Spleen (tissue), 11 donors: Measurements from ENCODE around the gene DIDO1. TPM values are rescaled to one million over a fixed set of nuclear protein-coding genes. Genes with fewer than 3 reads are reported as not detected.
A peak's percentile ranks its signal among the peaks of the same experiment; 100 is the strongest.

Experiments used
- DNase-seq: peaks from one replicate; pipeline ENCODE4 v3.0.0-alpha.2; 2020
- H3K27ac ChIP-seq, 8 donors: fragments of 200-600 bp; sonication (generic) in 7 of 8; 1 replicate in 4 of 8; 2 replicates in 4 of 8; pipeline versions ENCODE4 v1.5.0 to v1.8.0; 2016 to 2021; ENCODE audit warnings: inconsistent platforms in 4 of 8, mild to moderate bottlenecking in 4 of 8, moderate library complexity in 1 of 8
- H3K27me3 ChIP-seq, 7 donors: fragments of 200-600 bp; sonication (generic) in 6 of 7; replicated peaks in 1 of 7; 1 replicate in 4 of 7; 2 replicates in 3 of 7; pipeline versions ENCODE4 v1.5.0 to v1.8.0; 2016 to 2021; ENCODE audit warnings: inconsistent platforms in 3 of 7, mild to moderate bottlenecking in 1 of 7
- H3K36me3 ChIP-seq, 6 donors: fragments of 200-600 bp; sonication (generic) in 5 of 6; 1 replicate in 4 of 6; 2 replicates in 2 of 6; pipeline versions ENCODE4 v1.5.0 to v1.8.0; 2016 to 2021; ENCODE audit warnings: inconsistent platforms in 2 of 6
- H3K4me1 ChIP-seq, 6 donors: fragments of 200-600 bp; sonication (generic) in 5 of 6; 1 replicate in 3 of 6; 2 replicates in 3 of 6; pipeline versions ENCODE4 v1.5.0 to v1.8.0; 2016 to 2021; ENCODE audit warnings: inconsistent platforms in 3 of 6
- H3K4me3 ChIP-seq, 8 donors: fragments of 200-600 bp; sonication (generic) in 7 of 8; 1 replicate in 4 of 8; 2 replicates in 4 of 8; pipeline versions ENCODE4 v1.5.0 to v1.8.0; 2016 to 2021; ENCODE audit warnings: inconsistent platforms in 4 of 8, mild to moderate bottlenecking in 4 of 8, moderate library complexity in 2 of 8
- H3K9me3 ChIP-seq, 8 donors: fragments of 200-600 bp; sonication (generic) in 7 of 8; 1 replicate in 4 of 8; 2 replicates in 4 of 8; pipeline versions ENCODE4 v1.5.0 to v1.8.0; 2016 to 2021; ENCODE audit warnings: inconsistent platforms in 4 of 8
- POLR2A ChIP-seq, 3 donors: fragments of 450-650 bp; IDR thresholded peaks; one replicate each; pipeline ENCODE4 v1.5.1; 2017; ENCODE audit warnings: antibody characterized with exemption in 3 of 3, mild to moderate bottlenecking in 1 of 3
- POLR2AphosphoS5 ChIP-seq, 3 donors: sonication (generic); formaldehyde crosslinking; IDR thresholded peaks; one replicate each; pipeline ENCODE4 v1.5.1; 2017; ENCODE audit warnings: antibody characterized with exemption in 3 of 3
- WGBS, 5 donors: extraction: QIAGEN DNeasy Blood & Tissue Kit in 3 of 5; methylation state at CpG; one replicate each; pipeline versions ENCODE4 v1.1.5 to v1.1.7; 2013 to 2018; 5-methylcytosine and 5-hydroxymethylcytosine counted together
- intact Hi-C: fragments of 100-400 bp; cut with DNase I; formaldehyde crosslinking; loops from one replicate; pipeline ENCODE4 v1.15.0; 2023; ENCODE audit warnings: low total_unique reads
- polyA plus RNA-seq, 3 donors: library from polyadenylated mRNA; stranded (reverse); fragments of 200-250 nt; gene quantifications; one replicate each; pipeline ENCODE4 v1.2.1, GENCODE V29; 2013
- total RNA-seq, 7 donors: library from RNA; depleted of rRNA in 3 of 7; stranded (reverse); fragments of >200 nt in 3 of 7; fragmentation: NEBNext Ultra II Directional in 4 of 7; extraction: Animal tissue kit (Norgen Biotek cat#: 25700) in 4 of 7; gene quantifications; one replicate each; pipeline versions ENCODE4 v1.1.0 to v1.2.1, GENCODE V29; 2016 to 2021
- TF ChIP-seq, protein P1 (sequence below), 11 experiments: fragments of 200-600 bp in 7 of 11; fragments of 450-650 bp in 4 of 11; sonication (generic) in 4 of 11; IDR thresholded peaks in 8 of 11; conservative IDR thresholded peaks in 3 of 11; 1 replicate in 7 of 11; 2 replicates in 4 of 11; pipeline versions ENCODE4 v1.4.0 to v1.8.0; 2016 to 2021; ENCODE audit warnings: antibody characterized with exemption in 11 of 11, inconsistent platforms in 4 of 11, mild to moderate bottlenecking in 1 of 11
- donor health status: healthy with polysubstance abuse.
- donor health status: DM: no; HTN: no; CAD: no; lungs with moderate emphysema.
- donor health status: DM: no; HTN: no; CAD: no.
- donor health status: Bipolar disorder and iron deficiency.
- donor health status: healthy.
- donor health status: DM: no; HTN: no; CAD: no.
- donor health status: DM: yes; HTN: yes; CAD: no.

Gene DIDO1
- total and polyA plus RNA-seq, 10 donors = 17.4 to 79.6 (median 66.9) TPM

- WGBS, 5 donors = 0 to 1% (median 1%) methylated on average over 36 to 44 of the region's 44 CpGs
- H3K4me1 ChIP-seq = peaks cover 42 to 93% (median 70%) of the 10 kb centered on the region in 6 donors
- TF ChIP-seq POLR2A (IDR thresholded peaks at IDR 0.05) = no peak
- TF ChIP-seq POLR2AphosphoS5 (IDR thresholded peaks at IDR 0.05) = peak; percentile 56 to 74 (median 73)
- H3K27ac ChIP-seq = peak overlapping the region; percentile 24 to 100 (median 90)
- intact Hi-C loops = no loop called here
- H3K4me3 ChIP-seq = peak overlapping the region; percentile 58 to 99 (median 64)
- peaks cover 0 to 18% (median 3%) of the 10 kb centered on the region in 6 donors for H3K36me3 ChIP-seq
- H3K27me3 ChIP-seq = no peaks in the 10 kb centered on the region
- peak; percentile 92 for DNase-seq
- H3K9me3 ChIP-seq = no peaks in the 10 kb centered on the region
Measured at GRCh38 chr20:62929051-62929538, 2.8 kb upstream of the DIDO1 start.

GRCh38 chr20:62928246-62928939, 2.1 kb upstream of the DIDO1 start:
- Histone ChIP-seq H3K27ac (peak overlapping the region; percentile 24 to 100 (median 90)), H3K27me3 (no peaks in the 10 kb centered on the region), H3K36me3 (peaks cover 0 to 11% (median 3%) of the 10 kb centered on the region in 6 donors), H3K9me3 (no peaks in the 10 kb centered on the region), H3K4me1 (peaks cover 49 to 93% (median 73%) of the 10 kb centered on the region in 6 donors), H3K4me3 (peak overlapping the region; percentile 58 to 99 (median 64))
- peak in 1 of 3 donors; percentile 40 for TF ChIP-seq POLR2AphosphoS5 (IDR thresholded peaks at IDR 0.05)
- no peak for TF ChIP-seq POLR2A (IDR thresholded peaks at IDR 0.05)
- WGBS, 5 donors = 13 to 24% (median 18%) methylated on average over 14 of the region's 14 CpGs
- intact Hi-C loops = no loop called here
- peak; percentile 77 for DNase-seq

DNA sequence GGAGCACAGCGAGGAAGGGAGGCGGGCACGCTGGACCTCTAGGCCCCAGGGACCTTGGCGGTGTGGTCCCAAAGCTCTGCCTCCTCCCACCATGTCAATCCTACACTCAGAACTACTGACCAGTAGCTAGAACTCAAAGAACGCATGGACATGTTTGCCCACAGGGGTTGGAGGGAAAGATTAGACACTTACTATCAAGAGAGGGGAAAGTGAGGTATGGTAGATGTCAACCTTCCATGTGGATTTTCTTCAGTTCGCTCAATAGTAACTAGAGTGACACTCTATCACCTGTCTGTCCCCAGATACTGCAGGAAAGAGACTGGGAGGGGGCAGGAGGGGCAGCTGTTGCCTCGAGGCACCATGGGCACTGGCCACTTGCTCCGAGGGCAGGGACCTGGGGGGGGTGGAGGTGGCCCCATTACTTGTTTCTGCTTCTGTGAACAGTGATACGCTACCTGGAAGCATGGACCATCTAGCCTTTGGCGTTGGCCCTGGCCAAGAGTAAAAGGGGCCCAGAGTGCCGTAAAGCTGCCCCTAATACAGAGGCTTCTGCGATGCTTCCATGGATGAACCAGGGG, 912 bp upstream of the DIDO1 start:
- Histone ChIP-seq H3K36me3 (no peaks in the 10 kb centered on the region), H3K27me3 (no peaks in the 10 kb centered on the region), H3K4me1 (peaks cover 61 to 93% (median 79%) of the 10 kb centered on the region in 6 donors), H3K27ac (peak overlapping the region; percentile 95 to 100 (median 98)), H3K9me3 (no peaks in the 10 kb centered on the region), H3K4me3 (peak overlapping the region; percentile 83 to 99 (median 92))
- TF ChIP-seq POLR2AphosphoS5 (IDR thresholded peaks at IDR 0.05) (no peak), POLR2A (IDR thresholded peaks at IDR 0.05) (no peak)
- TF ChIP-seq, protein P1, sequence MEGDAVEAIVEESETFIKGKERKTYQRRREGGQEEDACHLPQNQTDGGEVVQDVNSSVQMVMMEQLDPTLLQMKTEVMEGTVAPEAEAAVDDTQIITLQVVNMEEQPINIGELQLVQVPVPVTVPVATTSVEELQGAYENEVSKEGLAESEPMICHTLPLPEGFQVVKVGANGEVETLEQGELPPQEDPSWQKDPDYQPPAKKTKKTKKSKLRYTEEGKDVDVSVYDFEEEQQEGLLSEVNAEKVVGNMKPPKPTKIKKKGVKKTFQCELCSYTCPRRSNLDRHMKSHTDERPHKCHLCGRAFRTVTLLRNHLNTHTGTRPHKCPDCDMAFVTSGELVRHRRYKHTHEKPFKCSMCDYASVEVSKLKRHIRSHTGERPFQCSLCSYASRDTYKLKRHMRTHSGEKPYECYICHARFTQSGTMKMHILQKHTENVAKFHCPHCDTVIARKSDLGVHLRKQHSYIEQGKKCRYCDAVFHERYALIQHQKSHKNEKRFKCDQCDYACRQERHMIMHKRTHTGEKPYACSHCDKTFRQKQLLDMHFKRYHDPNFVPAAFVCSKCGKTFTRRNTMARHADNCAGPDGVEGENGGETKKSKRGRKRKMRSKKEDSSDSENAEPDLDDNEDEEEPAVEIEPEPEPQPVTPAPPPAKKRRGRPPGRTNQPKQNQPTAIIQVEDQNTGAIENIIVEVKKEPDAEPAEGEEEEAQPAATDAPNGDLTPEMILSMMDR (IDR thresholded peaks at IDR 0.05 in 8 of 11, conservative IDR thresholded peaks at IDR 0.05 in 3 of 11) = no peak
- peak; percentile 81 for DNase-seq
- WGBS, 5 donors = 74 to 82% (median 77%) methylated on average over 11 to 12 of the region's 12 CpGs
- intact Hi-C loops = no loop called here

- peak overlapping the region; percentile 95 to 100 (median 98) for H3K27ac ChIP-seq
- no peaks in the 10 kb centered on the region for H3K27me3 ChIP-seq
- no peaks in the 10 kb centered on the region for H3K9me3 ChIP-seq
- peak; percentile 90 for DNase-seq
- H3K4me3 ChIP-seq = peak overlapping the region; percentile 83 to 99 (median 92)
- intact Hi-C loops = no loop called here
- TF ChIP-seq POLR2AphosphoS5 (IDR thresholded peaks at IDR 0.05) = peak in 2 of 3 donors; percentile 20 to 69
- no peak for TF ChIP-seq POLR2A (IDR thresholded peaks at IDR 0.05)
- WGBS, 5 donors = 0 to 1% (median 0%) methylated on average over 41 to 63 of the region's 63 CpGs
- peaks cover 76 to 93% (median 88%) of the 10 kb centered on the region in 6 donors for H3K4me1 ChIP-seq
- no peaks in the 10 kb centered on the region for H3K36me3 ChIP-seq
Measured at GRCh38 chr20:62925420-62926228, 681 bp downstream of the DIDO1 start.

GRCh38 chr20:62925076-62925419, 1.3 kb downstream of the DIDO1 start:
- TF ChIP-seq POLR2A (IDR thresholded peaks at IDR 0.05) = no peak
- TF ChIP-seq, protein P1 (IDR thresholded peaks at IDR 0.05 in 8 of 11, conservative IDR thresholded peaks at IDR 0.05 in 3 of 11) = no peak
- TF ChIP-seq POLR2AphosphoS5 (IDR thresholded peaks at IDR 0.05) = no peak
- H3K4me1 ChIP-seq = peaks cover 79 to 93% (median 90%) of the 10 kb centered on the region in 6 donors
- H3K9me3 ChIP-seq = no peaks in the 10 kb centered on the region
- H3K4me3 ChIP-seq = peak overlapping the region; percentile 83 to 99 (median 92)
- intact Hi-C loops = no loop called here
- no peaks in the 10 kb centered on the region for H3K27me3 ChIP-seq
- 0 to 3% (median 1%) methylated on average over 4 of the region's 4 CpGs for WGBS, 5 donors
- no peaks in the 10 kb centered on the region for H3K36me3 ChIP-seq
- H3K27ac ChIP-seq = peak overlapping the region; percentile 95 to 100 (median 98)
- DNase-seq = no peak
